SK-N-SH (cell line): ENCODE data around the gene SP7. TPM values are rescaled to one million over a fixed set of nuclear protein-coding genes. Genes with fewer than 3 reads are reported as not detected.
"Not testable (repeated sequence)": the region's sequence is repeated elsewhere in the genome, so short reads cannot be mapped to it uniquely, and the experiment has no call there.

Source experiments
- CTCF ChIA-PET: fragments of 300-600, 350-600 bp; formaldehyde crosslinking; extraction: SDS; loops from one replicate; lab custom pipeline; 2021; lab: Yijun Ruan, JAX
- POLR2A ChIA-PET: fragments of 350-600 bp; sonication (Branson Sonifier 250); formaldehyde crosslinking; extraction: SDS; loops from one replicate; lab custom pipeline; 2020; ENCODE audit warnings: antibody characterized with exemption, inconsistent platforms; lab: Yijun Ruan, JAX
- DNase-seq: peaks from one replicate; pipeline ENCODE4 v3.0.0; 2012
- H2AFZ ChIP-seq: fragments of 200-600 bp; sonication (generic); 2 replicates; pipeline ENCODE4 v1.8.1; 2016; ENCODE audit warnings: antibody characterized with exemption, mild to moderate bottlenecking, low read depth
- H3F3A ChIP-seq: fragments of 200-600 bp; sonication (generic); replicated peaks from 2 replicates; pipeline ENCODE3; 2016; ENCODE audit warnings: antibody characterized with exemption, mild to moderate bottlenecking; ENCODE audit not compliant: insufficient read depth
- H3K27ac ChIP-seq, 2 experiments: fragments of 200-500 bp in 1 of 2; fragments of 200-600 bp in 1 of 2; sonication (Bioruptor generic) in 1 of 2; sonication (generic), shearing (Covaris generic) in 1 of 2; 2 replicates each; pipeline versions ENCODE4 v1.5.1 to v1.6.1; 2014 to 2016; ENCODE audit warnings: low read depth in 2 of 2, inconsistent platforms in 1 of 2, low read length in 1 of 2, mild to moderate bottlenecking in 1 of 2, mixed read lengths in 1 of 2
- H3K27me3 ChIP-seq: fragments of 200-600 bp; sonication (generic), shearing (Covaris generic); 2 replicates; pipeline ENCODE4 v1.6.1; 2016; ENCODE audit warnings: mixed run types; ENCODE audit not compliant: insufficient read depth
- H3K36me3 ChIP-seq, 2 experiments: fragments of 200-500 bp in 1 of 2; fragments of 200-600 bp in 1 of 2; sonication (Bioruptor generic) in 1 of 2; sonication (generic) in 1 of 2; replicated peaks in 1 of 2; 2 replicates each; pipeline versions ENCODE3 to v1.5.1; 2014 to 2016; ENCODE audit warnings: low read length in 1 of 2, mild to moderate bottlenecking in 1 of 2; ENCODE audit not compliant: insufficient read depth in 2 of 2, control insufficient read depth in 1 of 2
- H3K4me1 ChIP-seq, 2 experiments: fragments of 200-500 bp in 1 of 2; fragments of 200-600 bp in 1 of 2; sonication (Bioruptor generic) in 1 of 2; sonication (generic), shearing (Covaris generic) in 1 of 2; 2 replicates each; pipeline versions ENCODE4 v1.5.1 to v1.6.1; 2014 to 2016; ENCODE audit warnings: low read depth in 1 of 2, low read length in 1 of 2, mixed run types in 1 of 2; ENCODE audit not compliant: insufficient read depth in 2 of 2, control insufficient read depth in 1 of 2
- H3K4me2 ChIP-seq: fragments of 200-600 bp; sonication (generic), shearing (Covaris generic); 2 replicates; pipeline ENCODE4 v1.6.1; 2017; ENCODE audit warnings: mixed run types
- H3K4me3 ChIP-seq, 2 experiments: fragments of 200-500 bp in 1 of 2; fragments of 200-600 bp in 1 of 2; sonication (Bioruptor generic) in 1 of 2; sonication (generic), shearing (Covaris generic) in 1 of 2; 2 replicates each; pipeline versions ENCODE4 v1.5.1 to v1.8.1; 2014 to 2016; ENCODE audit warnings: low read depth in 2 of 2, inconsistent platforms in 1 of 2, low read length in 1 of 2, mild to moderate bottlenecking in 1 of 2, mixed read lengths in 1 of 2, moderate library complexity in 1 of 2
- H3K79me2 ChIP-seq: fragments of 200-600 bp; sonication (generic); 2 replicates; pipeline ENCODE4 v1.8.1; 2017; ENCODE audit warnings: mild to moderate bottlenecking; ENCODE audit not compliant: insufficient read depth
- H3K9ac ChIP-seq: fragments of 200-600 bp; sonication (generic); 2 replicates; pipeline ENCODE4 v1.6.1; 2017; ENCODE audit warnings: mixed run types
- H3K9me2 ChIP-seq: fragments of 200-600 bp; sonication (generic); 2 replicates; pipeline ENCODE4 v1.6.1; 2017; ENCODE audit warnings: mixed run types
- H3K9me3 ChIP-seq: fragments of 200-600 bp; sonication (generic); 2 replicates; pipeline ENCODE4 v1.6.1; 2017; ENCODE audit warnings: mixed run types, mild to moderate bottlenecking, moderate library complexity
- H4K20me1 ChIP-seq: fragments of 200-600 bp; sonication (generic); 2 replicates; pipeline ENCODE4 v1.6.1; 2017; ENCODE audit warnings: mild to moderate bottlenecking, mixed run types; ENCODE audit not compliant: insufficient read depth
- CHD2 ChIP-seq: fragments of 150-350 bp; IDR thresholded peaks from 2 replicates; pipeline ENCODE4 v1.6.1; 2018; ENCODE audit warnings: low read length; ENCODE audit not compliant: partially characterized antibody
- FOXJ3 ChIP-seq: sonication (generic); formaldehyde crosslinking; IDR thresholded peaks from 2 replicates; pipeline ENCODE4 v1.5.1; 2020; ENCODE audit warnings: mild to moderate bottlenecking, missing genetic modification reagents
- MEF2A ChIP-seq: IDR thresholded peaks from 2 replicates; pipeline ENCODE4 v1.4.0; 2012; ENCODE audit warnings: low read depth, borderline replicate concordance
- MXI1 ChIP-seq: IDR thresholded peaks from 2 replicates; pipeline ENCODE4 v1.6.1; 2012; ENCODE audit warnings: mild to moderate bottlenecking, low read depth, low read length, improper control_type of control experiment
- NFIC ChIP-seq: IDR thresholded peaks from 2 replicates; pipeline ENCODE4 v1.4.0; 2012; ENCODE audit warnings: borderline replicate concordance
- NRF1 ChIP-seq: IDR thresholded peaks from 2 replicates; pipeline ENCODE4 v1.6.1; 2012; ENCODE audit warnings: low read depth, mild to moderate bottlenecking, low read length
- RAD21 ChIP-seq: IDR thresholded peaks from 2 replicates; pipeline ENCODE4 v1.6.1; 2012; ENCODE audit warnings: mild to moderate bottlenecking, low read length
- RFX5 ChIP-seq: IDR thresholded peaks from 2 replicates; pipeline ENCODE4 v1.6.1; 2012; ENCODE audit warnings: mild to moderate bottlenecking, improper control_type of control experiment, low read length
- RXRA ChIP-seq: IDR thresholded peaks from 2 replicates; pipeline ENCODE4 v1.4.0; 2012; ENCODE audit warnings: low read depth, mild to moderate bottlenecking, borderline replicate concordance
- SIN3A ChIP-seq: IDR thresholded peaks from 2 replicates; pipeline ENCODE4 v1.6.1; 2012; ENCODE audit warnings: low read depth, mild to moderate bottlenecking, low read length, moderate library complexity, borderline replicate concordance
- TCF12 ChIP-seq: IDR thresholded peaks from 2 replicates; pipeline ENCODE4 v1.4.0; 2012
- WGBS: methylation state at CpG from one replicate; pipeline ENCODE4 v1.1.6; 2017; ENCODE audit warnings: low lambda C conversion rate; 5-methylcytosine and 5-hydroxymethylcytosine counted together
- polyA plus RNA-seq, 3 experiments: library from polyadenylated mRNA; depleted of rRNA; stranded (reverse); fragments of >200 nt; gene quantifications; 2 replicates each; pipeline ENCODE4 v1.2.3, GENCODE V29; 2012
- TF ChIP-seq, protein P1 (sequence below): IDR thresholded peaks from 2 replicates; pipeline ENCODE4 v1.4.0; 2012; ENCODE audit warnings: low read depth, borderline replicate concordance
- TF ChIP-seq, protein P2 (sequence below): IDR thresholded peaks from 2 replicates; pipeline ENCODE4; 2012

Gene SP7
- polyA plus RNA-seq, 1 of the 3 experiments (the other 2 are of a cell fraction), result not detected

DNA sequence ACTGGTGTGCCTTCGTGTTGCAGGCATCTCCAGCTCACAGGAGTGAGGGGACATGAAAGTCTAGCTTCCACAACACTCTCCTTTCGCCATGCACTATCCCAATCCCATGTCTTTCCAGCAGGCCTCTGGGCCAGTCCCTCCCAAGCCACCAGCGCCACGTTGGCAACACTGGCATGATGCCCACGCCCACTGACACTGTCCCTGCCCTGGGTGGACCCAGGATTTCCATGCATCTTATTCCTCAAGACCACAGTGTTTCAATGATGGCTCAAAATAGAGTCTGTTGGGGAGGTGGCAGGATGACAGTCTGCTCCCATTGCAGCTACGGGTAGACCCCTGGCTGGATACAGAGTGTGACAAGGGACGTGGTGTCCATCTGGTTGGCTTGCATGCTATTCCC is 2.3 kb downstream of the SP7 start (continued):
- TF ChIP-seq NRF1 (no peak), NFIC (no peak), MEF2A (no peak), RXRA (no peak), TCF12 (no peak)
- TF ChIP-seq, protein P1, sequence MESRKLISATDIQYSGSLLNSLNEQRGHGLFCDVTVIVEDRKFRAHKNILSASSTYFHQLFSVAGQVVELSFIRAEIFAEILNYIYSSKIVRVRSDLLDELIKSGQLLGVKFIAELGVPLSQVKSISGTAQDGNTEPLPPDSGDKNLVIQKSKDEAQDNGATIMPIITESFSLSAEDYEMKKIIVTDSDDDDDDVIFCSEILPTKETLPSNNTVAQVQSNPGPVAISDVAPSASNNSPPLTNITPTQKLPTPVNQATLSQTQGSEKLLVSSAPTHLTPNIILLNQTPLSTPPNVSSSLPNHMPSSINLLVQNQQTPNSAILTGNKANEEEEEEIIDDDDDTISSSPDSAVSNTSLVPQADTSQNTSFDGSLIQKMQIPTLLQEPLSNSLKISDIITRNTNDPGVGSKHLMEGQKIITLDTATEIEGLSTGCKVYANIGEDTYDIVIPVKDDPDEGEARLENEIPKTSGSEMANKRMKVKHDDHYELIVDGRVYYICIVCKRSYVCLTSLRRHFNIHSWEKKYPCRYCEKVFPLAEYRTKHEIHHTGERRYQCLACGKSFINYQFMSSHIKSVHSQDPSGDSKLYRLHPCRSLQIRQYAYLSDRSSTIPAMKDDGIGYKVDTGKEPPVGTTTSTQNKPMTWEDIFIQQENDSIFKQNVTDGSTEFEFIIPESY, result no peak

DNA sequence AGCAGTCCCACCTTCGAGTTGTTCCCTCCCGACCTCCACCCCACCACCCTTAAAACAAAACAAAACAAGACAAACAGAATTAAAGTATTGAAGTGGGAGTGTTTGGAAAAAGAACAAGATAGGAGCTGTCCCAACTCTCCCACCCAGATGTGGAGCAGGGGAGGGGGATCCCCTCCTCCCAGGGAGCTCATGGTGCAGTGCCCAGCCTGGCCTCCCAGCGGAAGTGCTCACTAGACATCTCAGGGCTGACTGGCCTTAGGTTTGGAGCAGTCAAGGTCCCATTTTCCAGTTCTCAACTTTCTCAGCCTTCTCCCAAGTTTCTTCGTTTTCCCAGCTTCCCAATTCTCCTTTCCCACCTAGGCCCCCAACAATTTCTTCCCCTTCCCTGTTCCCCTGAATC is 2.9 kb downstream of the SP7 start:
- Histone ChIP-seq H3K79me2 (no peaks in the 10 kb centered on the region), H2AFZ (no peak overlapping the region), H3K9ac (no peak overlapping the region), H3K36me3 (no peaks in the 10 kb centered on the region), H3K9me2 (no peaks in the 10 kb centered on the region), H3K9me3 (no peaks in the 10 kb centered on the region), H3K4me3 (no peak overlapping the region), H3K4me1 (no peaks in the 10 kb centered on the region; a peak in 1 of 4 replicates), H3K4me2 (no peak overlapping the region), H3F3A (no peaks in the 10 kb centered on the region), H3K27me3 (peaks cover 15% of the 10 kb centered on the region; the same call in 1 of the 2 replicates), H4K20me1 (no peaks in the 10 kb centered on the region), H3K27ac (no peak overlapping the region)
- CTCF ChIA-PET, result interaction anchor here (3.5 to 4.7 kb wide), 2 partner anchors 10 to 11 kb away, joined by 40 to 46 read pairs; partner anchors contain the start of gene AAAS
- POLR2A ChIA-PET, result interaction anchor here (0.6 kb wide), 1 partner anchor 887 kb away, joined by 3 read pairs; no protein-coding TSS in a partner anchor
- TF ChIP-seq, protein P2, sequence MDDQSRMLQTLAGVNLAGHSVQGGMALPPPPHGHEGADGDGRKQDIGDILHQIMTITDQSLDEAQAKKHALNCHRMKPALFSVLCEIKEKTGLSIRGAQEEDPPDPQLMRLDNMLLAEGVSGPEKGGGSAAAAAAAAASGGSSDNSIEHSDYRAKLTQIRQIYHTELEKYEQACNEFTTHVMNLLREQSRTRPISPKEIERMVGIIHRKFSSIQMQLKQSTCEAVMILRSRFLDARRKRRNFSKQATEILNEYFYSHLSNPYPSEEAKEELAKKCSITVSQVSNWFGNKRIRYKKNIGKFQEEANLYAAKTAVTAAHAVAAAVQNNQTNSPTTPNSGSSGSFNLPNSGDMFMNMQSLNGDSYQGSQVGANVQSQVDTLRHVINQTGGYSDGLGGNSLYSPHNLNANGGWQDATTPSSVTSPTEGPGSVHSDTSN, result no peak
- no peak for TF ChIP-seq CHD2
- no peak for TF ChIP-seq RFX5
- no peak for TF ChIP-seq RAD21
- DNase-seq, result peak; percentile 15
- 83% methylated on average over 4 of the region's 4 CpGs for WGBS

DNA sequence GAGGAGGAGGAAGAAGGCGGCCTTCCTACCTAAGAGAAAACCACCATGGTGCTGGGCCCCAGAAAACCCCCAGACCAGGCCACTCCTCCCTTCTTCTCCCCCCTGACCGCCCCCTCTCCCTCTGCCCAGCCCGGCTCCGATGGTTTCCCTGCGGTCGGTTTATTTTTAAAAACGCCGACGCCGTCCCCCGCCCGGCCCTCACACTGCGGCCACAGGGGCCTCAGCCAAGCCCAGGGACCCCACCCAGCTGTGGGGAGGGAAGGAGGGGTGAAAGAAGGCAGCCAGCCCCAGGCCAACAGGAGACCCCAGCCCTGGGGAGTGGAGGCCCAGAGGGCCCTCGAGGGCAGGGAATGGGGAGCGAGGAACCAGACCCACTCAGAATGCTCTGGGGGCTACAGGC is 3.4 kb downstream of the SP7 start:
- H3K9ac ChIP-seq, result no peak overlapping the region
- H3K4me3 ChIP-seq, result no peak overlapping the region
- H2AFZ ChIP-seq, result no peak overlapping the region
- H3K9me2 ChIP-seq, result no peaks in the 10 kb centered on the region
- H3K79me2 ChIP-seq, result no peaks in the 10 kb centered on the region
- no peaks in the 10 kb centered on the region for H3K4me1 ChIP-seq
- H3K27ac ChIP-seq, result no peak overlapping the region
- no peaks in the 10 kb centered on the region for H3F3A ChIP-seq
- 90% methylated on average over 13 of the region's 15 CpGs for WGBS
- no peak overlapping the region for H3K4me2 ChIP-seq
- POLR2A ChIA-PET, result no interaction called here
- TF ChIP-seq SIN3A (no peak), FOXJ3 (CRISPR knock-in tag) (no peak), MXI1 (no peak)
- TF ChIP-seq, all 33 proteins: peak for 0
- Histone ChIP-seq H3K36me3 (no peaks in the 10 kb centered on the region), H4K20me1 (no peaks in the 10 kb centered on the region), H3K9me3 (no peaks in the 10 kb centered on the region), H3K27me3 (peaks cover 12% of the 10 kb centered on the region; the same call in 1 of the 2 replicates)
- CTCF ChIA-PET, result interaction anchor here (1.0 to 13.6 kb wide), 4 partner anchors 10 to 82 kb away, joined by 3 to 294 read pairs (median 43); partner anchors contain the start of gene AAAS
- no peak for DNase-seq

GRCh38 chr12:53332339-53332738 is 3.8 kb downstream of the SP7 start:
- H3K9me2 ChIP-seq, H3K36me3 ChIP-seq, DNase-seq, H3K9ac ChIP-seq, H4K20me1 ChIP-seq, H3K9me3 ChIP-seq, H3K27me3 ChIP-seq, H2AFZ ChIP-seq, H3K4me1 ChIP-seq, H3K79me2 ChIP-seq, POLR2A ChIA-PET, H3K4me3 ChIP-seq, H3K27ac ChIP-seq, H3K4me2 ChIP-seq, H3F3A ChIP-seq: not testable (repeated sequence)
- CTCF ChIA-PET, result interaction anchor here (1.0 to 13.6 kb wide), 4 partner anchors 9 to 82 kb away, joined by 3 to 294 read pairs (median 30); partner anchors contain the start of gene AAAS
